NCI-H774 (cell line): ENCODE measurements around the gene MRPL17.

Experiments used
- DNase-seq: peaks from one replicate; lab custom pipeline; 2025; lab: John Stamatoyannopoulos, UW

MRPL17 gene

GRCh38 chr11:6682591-6682935, 577 bp downstream of the MRPL17 start:
- no peak for DNase-seq

GRCh38 chr11:6681949-6682348, 1.2 kb downstream of the MRPL17 start:
- DNase-seq = no peak

GRCh38 chr11:6681505-6681904, 1.6 kb downstream of the MRPL17 start:
- DNase-seq = no peak

- DNase-seq = no peak
Measured at GRCh38 chr11:6677018-6677417, 6.1 kb downstream of the MRPL17 start.

GRCh38 chr11:6674862-6675261, 8.3 kb downstream of the MRPL17 start:
- DNase-seq = no peak

- no peak for DNase-seq
Measured at GRCh38 chr11:6674219-6674597, 8.9 kb downstream of the MRPL17 start.

GRCh38 chr11:6673523-6674218, 9.5 kb downstream of the MRPL17 start:
- DNase-seq = no peak

GRCh38 chr11:6671991-6672390, 11.1 kb downstream of the MRPL17 start:
- no peak for DNase-seq

GRCh38 chr11:6670202-6670830, 12.8 kb downstream of the MRPL17 start:
- DNase-seq = no peak

GRCh38 chr11:6667733-6668374, 15.3 kb downstream of the MRPL17 start:
- DNase-seq = no peak

- DNase-seq = no peak
Measured at GRCh38 chr11:6666302-6667183, 16.6 kb downstream of the MRPL17 start.

- no peak for DNase-seq
Measured at GRCh38 chr11:6664551-6664950, 18.6 kb downstream of the MRPL17 start.

GRCh38 chr11:6663794-6664469, 19.2 kb downstream of the MRPL17 start:
- DNase-seq = no peak

GRCh38 chr11:6660712-6661111, 22.4 kb downstream of the MRPL17 start:
- no peak for DNase-seq

- no peak for DNase-seq
Measured at GRCh38 chr11:6658647-6659046, 24.5 kb downstream of the MRPL17 start.

GRCh38 chr11:6657346-6657745, 25.8 kb downstream of the MRPL17 start:
- no peak for DNase-seq

- no peak for DNase-seq
Measured at GRCh38 chr11:6656936-6657335, 26.2 kb downstream of the MRPL17 start.

- no peak for DNase-seq
Measured at GRCh38 chr11:6656584-6656915, 26.6 kb downstream of the MRPL17 start.

GRCh38 chr11:6655790-6656583, 27.2 kb downstream of the MRPL17 start, which contains the start of gene DCHS1:
DCHS1 (minus strand) TSS chr11:6655809; CDS start chr11:6641613, 14,196 bp downstream.
- no peak for DNase-seq

GRCh38 chr11:6655020-6655789, 27.9 kb downstream of the MRPL17 start:
- DNase-seq = no peak
